ENCODE measurements around the gene ARHGAP21.
A peak's percentile ranks its signal among the peaks of the same experiment; 100 is the strongest.

The ARHGAP21 gene

GRCh38 chr10:24617771-24618396 is 105.8 kb downstream of the ARHGAP21 start:
- TF ChIP-seq, protein P1, sequence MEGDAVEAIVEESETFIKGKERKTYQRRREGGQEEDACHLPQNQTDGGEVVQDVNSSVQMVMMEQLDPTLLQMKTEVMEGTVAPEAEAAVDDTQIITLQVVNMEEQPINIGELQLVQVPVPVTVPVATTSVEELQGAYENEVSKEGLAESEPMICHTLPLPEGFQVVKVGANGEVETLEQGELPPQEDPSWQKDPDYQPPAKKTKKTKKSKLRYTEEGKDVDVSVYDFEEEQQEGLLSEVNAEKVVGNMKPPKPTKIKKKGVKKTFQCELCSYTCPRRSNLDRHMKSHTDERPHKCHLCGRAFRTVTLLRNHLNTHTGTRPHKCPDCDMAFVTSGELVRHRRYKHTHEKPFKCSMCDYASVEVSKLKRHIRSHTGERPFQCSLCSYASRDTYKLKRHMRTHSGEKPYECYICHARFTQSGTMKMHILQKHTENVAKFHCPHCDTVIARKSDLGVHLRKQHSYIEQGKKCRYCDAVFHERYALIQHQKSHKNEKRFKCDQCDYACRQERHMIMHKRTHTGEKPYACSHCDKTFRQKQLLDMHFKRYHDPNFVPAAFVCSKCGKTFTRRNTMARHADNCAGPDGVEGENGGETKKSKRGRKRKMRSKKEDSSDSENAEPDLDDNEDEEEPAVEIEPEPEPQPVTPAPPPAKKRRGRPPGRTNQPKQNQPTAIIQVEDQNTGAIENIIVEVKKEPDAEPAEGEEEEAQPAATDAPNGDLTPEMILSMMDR (conservative IDR thresholded peaks at IDR 0.05; ENCODE audit: low read depth, low read length): peak; percentile 86

DNA sequence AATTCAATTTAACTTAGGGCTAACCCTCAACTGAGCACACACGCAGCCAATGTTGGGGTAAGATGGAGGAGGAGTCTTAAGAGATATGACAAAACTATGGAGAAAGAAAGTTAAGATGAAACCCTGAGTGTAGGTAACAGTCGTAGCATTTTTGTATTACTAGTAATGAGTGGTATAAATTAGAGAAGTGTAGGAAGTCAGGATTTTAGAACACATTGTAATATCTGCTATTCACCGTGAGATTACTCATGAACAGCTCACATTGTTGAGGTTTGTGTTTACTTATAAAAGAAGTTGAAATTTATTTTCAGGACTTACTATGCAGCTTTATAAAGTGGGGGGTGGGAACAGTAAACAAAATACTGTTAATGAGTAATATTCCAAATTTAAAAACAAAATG is 107.2 kb downstream of the ARHGAP21 start:
- no peak for DNase-seq (ENCODE audit: low read depth)
- no peak overlapping the region for H3K4me3 ChIP-seq (ENCODE audit: low read length)
- TF ChIP-seq, protein P1 (conservative IDR thresholded peaks at IDR 0.05; ENCODE audit: low read depth, low read length): no peak

More at GRCh38 chr10:24617771-24618396, 105.8 kb downstream of the ARHGAP21 start:
- no peak for DNase-seq (ENCODE audit: low read depth)
- H3K4me3 ChIP-seq (ENCODE audit: low read length): no peak overlapping the region

GRCh38 chr10:24606021-24606420 is 117.7 kb downstream of the ARHGAP21 start:
- DNase-seq (ENCODE audit: low read depth): no peak
- TF ChIP-seq, protein P1 (conservative IDR thresholded peaks at IDR 0.05; ENCODE audit: low read depth, low read length): no peak
- no peak overlapping the region for H3K4me3 ChIP-seq (ENCODE audit: low read length)

DNA sequence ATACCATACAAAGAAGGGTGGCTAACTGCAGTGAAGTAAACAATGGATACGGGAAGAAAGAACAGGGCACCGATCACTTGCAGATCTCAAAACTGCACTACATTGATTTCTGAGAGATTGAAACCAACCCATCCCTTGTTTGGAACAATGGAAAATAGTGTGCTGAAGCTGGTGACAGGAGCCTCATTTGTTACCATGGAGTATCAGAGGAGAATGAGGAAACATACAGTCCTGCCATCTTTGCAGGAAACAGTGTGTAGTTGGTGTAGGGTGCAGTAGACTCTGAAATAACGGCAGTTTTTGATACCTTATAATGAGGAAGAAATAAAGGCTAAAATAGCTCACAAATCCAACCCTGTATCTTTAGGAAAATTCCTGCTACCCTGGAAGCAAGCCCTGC is 118.5 kb downstream of the ARHGAP21 start:
- no peak overlapping the region for H3K4me3 ChIP-seq (ENCODE audit: low read length)
- TF ChIP-seq, protein P1 (conservative IDR thresholded peaks at IDR 0.05; ENCODE audit: low read depth, low read length): no peak
- no peak for DNase-seq (ENCODE audit: low read depth)

- peak; percentile 7 for DNase-seq (ENCODE audit: low read depth)
- TF ChIP-seq, protein P1 (conservative IDR thresholded peaks at IDR 0.05; ENCODE audit: low read depth, low read length): no peak
- H3K4me3 ChIP-seq (ENCODE audit: low read length): no peak overlapping the region
Measured at GRCh38 chr10:24603333-24603732, 120.4 kb downstream of the ARHGAP21 start.

- TF ChIP-seq, protein P1 (conservative IDR thresholded peaks at IDR 0.05; ENCODE audit: low read depth, low read length): no peak
- DNase-seq (ENCODE audit: low read depth): no peak
- H3K4me3 ChIP-seq (ENCODE audit: low read length): no peak overlapping the region
Measured at GRCh38 chr10:24597961-24598360, 125.7 kb downstream of the ARHGAP21 start.

GRCh38 chr10:24597426-24597825 is 126.3 kb downstream of the ARHGAP21 start:
- H3K4me3 ChIP-seq (ENCODE audit: low read length): no peak overlapping the region
- TF ChIP-seq, protein P1 (conservative IDR thresholded peaks at IDR 0.05; ENCODE audit: low read depth, low read length): no peak
- no peak for DNase-seq (ENCODE audit: low read depth)
